Loucy (cell line): ENCODE data around the gene GLRB.

Experiments
- CTCF ChIP-seq: fragments of 200-600 bp; sonication (generic); conservative IDR thresholded peaks from 2 replicates; pipeline ENCODE4 v1.5.1; 2014; ENCODE audit warnings: mild to moderate bottlenecking, antibody characterized with exemption, low read length
- EZH2phosphoT487 ChIP-seq: fragments of 200-600 bp; IDR thresholded peaks from 2 replicates; pipeline ENCODE4 v1.6.1; 2018; ENCODE audit warnings: antibody characterized with exemption, mild to moderate bottlenecking, moderate library complexity, borderline replicate concordance

GRCh38 chr4:157220371-157220881 lies 144.5 kb downstream of the GLRB start, which contains the start of gene GRIA2:
- no peak for TF ChIP-seq CTCF
- no peak for TF ChIP-seq EZH2phosphoT487
